Measurements from ENCODE around the gene ANKS1B. TPM values are rescaled to one million over a fixed set of nuclear protein-coding genes. Genes with fewer than 3 reads are reported as not detected.

The ANKS1B gene
- total RNA-seq, result 298 TPM

DNA sequence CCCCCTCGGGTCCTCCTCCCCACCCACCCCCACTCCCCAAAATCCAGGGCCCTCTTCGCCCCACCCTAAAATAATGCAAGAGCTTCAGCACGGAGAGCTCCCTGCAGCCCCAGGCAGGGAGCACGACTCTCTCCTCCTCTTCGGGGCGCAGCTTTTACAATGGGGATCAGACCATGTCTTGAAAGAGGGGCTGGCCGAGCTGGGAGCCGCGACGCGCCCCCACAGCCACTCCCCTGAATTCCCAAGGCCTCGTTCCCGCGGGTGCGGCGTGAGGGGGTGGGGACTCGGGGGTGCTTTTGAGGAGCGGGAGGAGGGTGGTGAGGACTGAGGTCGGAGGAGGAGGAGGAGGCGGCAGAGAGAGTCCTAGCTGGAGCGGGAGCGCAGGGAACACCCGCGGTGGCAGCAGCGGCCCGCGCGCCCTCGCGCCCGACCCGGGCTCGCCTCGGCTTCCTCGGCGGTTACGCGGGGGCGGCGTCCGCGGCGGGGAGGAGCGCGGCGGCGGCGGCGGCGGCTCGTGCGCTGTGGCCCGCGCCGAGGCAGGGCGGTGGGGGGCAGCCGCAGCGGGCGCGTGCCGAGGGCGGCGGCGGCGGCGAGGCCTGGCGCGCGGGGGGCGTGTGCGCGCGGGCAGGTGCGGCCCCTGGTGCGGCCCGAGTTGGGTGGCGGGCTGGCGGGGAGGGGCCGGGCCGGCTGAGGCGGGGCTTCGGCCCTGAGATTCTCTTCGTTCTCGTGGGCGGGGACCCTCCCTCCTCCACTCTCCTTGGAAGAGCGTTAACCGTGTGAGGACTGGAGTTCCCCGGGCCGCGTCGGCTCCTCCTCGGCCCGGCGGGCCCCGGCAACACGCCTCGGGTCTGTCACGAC lies at the start of gene ANKS1B:
TSS of gene ANKS1B (minus strand) at position 666 of the 858 bp plus-strand sequence. CDS start 699 bp downstream, outside the sequence.

DNA sequence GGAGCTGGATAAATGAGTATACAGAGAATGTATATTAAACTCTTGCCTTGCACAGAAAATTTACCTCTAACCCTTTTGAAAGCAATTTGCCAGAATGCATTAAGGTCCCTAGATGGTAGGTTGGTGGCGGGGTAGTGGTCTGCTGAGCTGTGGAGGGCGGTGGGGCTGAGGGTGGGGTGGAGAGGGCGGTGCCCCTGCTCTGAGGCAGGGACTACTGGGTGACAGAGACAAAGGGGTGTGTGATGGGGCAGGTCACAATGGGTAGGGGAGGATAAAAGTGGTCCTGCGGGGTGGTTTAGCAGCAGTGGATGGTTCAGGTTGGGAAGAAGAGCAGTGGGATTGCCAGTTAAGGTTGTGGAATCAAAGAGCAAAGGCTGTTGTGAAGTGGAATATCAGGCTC lies 337.3 kb downstream of the ANKS1B start, which contains the start of gene GARIN6:
TSS of gene GARIN6 (plus strand) at position 301 of the 400 bp plus-strand sequence. CDS start 422 bp downstream, outside the sequence.

Small RNAs within 50 kb of the gene (small RNA-seq; reads per million reads assigned to genes)
- gene RNA5SP366, result not detected

Other genes with a start within 250 kb of the ANKS1B start
- 103 TPM for gene BLTP3B, start 157.9 kb upstream of the ANKS1B start, total RNA-seq
- gene ACTR6, start 215.9 kb upstream of the ANKS1B start, total RNA-seq, result 44.5 TPM